ENCODE results near the gene IVD.

IVD gene

DNA sequence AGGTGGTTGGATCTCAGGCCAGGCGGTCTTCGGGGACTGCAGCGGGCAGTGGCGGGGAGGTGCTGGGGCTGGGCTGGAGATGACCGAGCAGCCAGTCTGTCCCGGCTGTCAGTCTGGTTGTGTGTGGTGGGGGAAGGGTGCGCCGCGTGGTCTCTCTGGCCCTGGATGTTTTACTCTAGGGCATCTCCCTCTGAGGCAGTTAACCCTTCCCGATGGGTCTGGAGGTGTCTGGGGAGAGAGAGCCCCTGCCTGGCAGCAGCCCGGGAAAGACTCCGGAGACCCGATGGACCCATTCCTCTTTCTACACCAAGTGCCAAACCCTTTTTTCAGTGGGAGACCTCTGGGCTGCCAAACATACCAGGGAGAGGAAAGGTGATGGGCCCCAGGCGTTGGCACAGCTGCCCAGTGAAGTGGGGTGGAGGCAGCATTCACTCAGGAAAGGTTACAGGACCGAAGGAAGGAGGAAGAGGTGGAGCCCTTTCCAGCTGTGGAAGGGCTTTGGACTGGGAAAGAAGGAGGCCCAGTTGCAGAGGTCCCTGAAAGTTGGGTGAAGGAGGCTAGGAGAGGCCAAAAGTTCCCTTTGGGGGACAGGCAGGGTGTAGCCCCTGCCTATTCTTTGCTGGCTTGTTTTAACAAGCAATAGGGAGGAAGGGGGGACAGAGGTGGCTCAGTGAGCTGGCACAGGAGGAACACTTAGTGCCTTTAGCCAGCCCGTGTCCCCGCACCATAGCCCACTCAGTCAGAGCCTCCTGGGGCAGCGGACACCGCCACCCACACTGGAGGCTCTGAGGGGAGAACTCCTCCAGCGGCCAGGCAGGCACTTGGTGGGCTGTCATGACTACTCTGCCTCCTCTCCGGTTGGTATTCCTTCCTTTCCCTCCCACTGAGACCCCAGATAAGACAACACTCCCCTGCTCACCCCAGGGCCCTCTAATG is 32.4 kb downstream of the IVD start:
- no peaks in the 10 kb centered on the region for H3K9me3 Mint-ChIP-seq
- H3K36me3 Mint-ChIP-seq: no peaks in the 10 kb centered on the region
- H3K4me1 Mint-ChIP-seq: peaks cover 40% of the 10 kb centered on the region
- H3K27me3 Mint-ChIP-seq: peaks cover 10% of the 10 kb centered on the region
- no peak overlapping the region for H3K4me3 Mint-ChIP-seq
- peak overlapping the region; percentile 76 for H3K27ac Mint-ChIP-seq

DNA sequence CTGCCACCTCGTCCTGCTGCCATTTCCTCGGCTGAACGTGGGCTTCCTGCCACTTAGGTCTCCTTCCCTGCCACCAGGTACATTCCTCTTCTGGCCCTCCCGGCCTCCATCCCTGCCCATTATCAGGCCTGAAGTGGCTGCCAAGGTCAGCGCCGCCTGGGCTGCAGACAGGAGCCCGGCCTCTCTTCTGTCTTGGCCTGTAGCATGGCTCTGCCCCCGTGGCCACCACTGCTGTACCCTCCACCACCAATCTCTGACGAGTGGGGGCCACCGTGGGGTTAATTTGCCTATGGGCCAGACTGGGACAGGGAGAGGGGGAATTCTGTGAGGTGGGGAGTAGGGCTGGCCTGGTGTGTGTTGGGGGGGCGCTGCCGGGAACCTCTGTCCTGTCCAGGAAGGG is 33.1 kb downstream of the IVD start:
- no peaks in the 10 kb centered on the region for H3K9me3 Mint-ChIP-seq
- no peak overlapping the region for H3K4me3 Mint-ChIP-seq
- H3K4me1 Mint-ChIP-seq: peaks cover 47% of the 10 kb centered on the region
- no peaks in the 10 kb centered on the region for H3K36me3 Mint-ChIP-seq
- no peak overlapping the region for H3K27ac Mint-ChIP-seq
- peaks cover 10% of the 10 kb centered on the region for H3K27me3 Mint-ChIP-seq

DNA sequence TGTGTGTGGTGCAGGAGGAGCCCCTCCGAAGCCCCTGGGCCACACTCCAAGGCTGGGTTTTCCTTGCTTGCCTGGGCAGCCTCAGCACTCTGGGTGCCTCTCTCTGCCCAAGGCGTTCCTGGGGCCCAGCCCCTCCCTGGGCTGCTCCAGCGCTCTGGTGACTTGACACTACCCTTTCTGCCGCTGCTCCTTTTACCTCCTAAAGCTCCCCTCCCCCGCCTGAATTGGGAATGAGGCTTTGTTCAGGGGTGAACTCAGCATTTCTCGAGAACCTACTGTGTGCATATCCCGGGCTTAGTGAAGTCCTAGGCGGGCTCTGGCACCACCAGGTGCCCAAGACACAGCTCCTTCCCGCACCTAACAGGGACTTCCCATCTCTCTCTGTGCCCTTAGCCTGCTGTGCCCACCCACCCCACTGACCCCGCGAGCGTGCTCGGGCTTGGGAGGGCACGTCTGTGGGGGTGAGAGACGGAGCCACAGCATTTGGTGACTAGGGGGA is 33.9 kb downstream of the IVD start:
- no peak overlapping the region for H3K27ac Mint-ChIP-seq
- peak overlapping the region; percentile 94 for H3K4me3 Mint-ChIP-seq
- H3K4me1 Mint-ChIP-seq: peaks cover 55% of the 10 kb centered on the region
- H3K27me3 Mint-ChIP-seq: peaks cover 10% of the 10 kb centered on the region
- H3K9me3 Mint-ChIP-seq: no peaks in the 10 kb centered on the region
- H3K36me3 Mint-ChIP-seq: no peaks in the 10 kb centered on the region

DNA sequence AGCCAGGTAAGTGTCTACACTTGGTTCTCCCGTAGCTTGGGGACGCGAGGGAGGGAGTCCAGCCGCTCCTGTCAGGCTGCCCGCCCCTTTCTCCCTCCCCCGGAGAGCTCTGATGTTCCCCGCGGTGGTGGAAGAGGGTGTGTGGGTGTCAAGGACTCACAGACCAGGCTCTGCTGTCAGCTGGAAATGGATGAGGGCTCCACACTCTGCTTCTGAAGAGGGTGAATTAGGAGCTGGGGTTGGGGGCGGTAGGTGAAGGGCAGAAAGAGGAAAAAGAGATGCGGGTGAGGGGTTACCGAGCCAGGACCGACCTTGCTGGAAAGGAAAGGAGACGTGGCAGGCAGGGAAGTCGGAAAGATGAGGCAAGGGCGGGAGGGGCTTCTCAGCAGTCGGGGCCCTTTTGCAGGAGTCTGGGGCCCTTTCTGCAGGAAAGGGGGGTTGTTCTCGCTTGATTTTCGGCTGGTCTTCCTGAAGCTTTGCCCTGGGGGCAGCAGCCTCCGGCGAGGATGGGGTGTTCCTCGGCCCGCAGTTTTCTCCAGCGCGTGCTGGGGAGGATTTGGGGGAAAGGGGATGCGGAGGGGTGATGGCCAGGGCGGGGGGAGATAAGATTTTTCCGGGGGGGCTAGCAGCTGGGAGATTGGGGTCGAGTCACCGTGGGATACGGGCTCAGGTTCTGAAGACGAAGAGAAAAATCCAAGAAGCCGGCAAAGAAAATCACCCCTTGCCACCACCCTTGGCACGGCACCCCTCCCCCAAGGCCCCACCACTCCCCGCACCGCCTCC is 34.6 kb downstream of the IVD start:
- peaks cover 10% of the 10 kb centered on the region for H3K27me3 Mint-ChIP-seq
- H3K36me3 Mint-ChIP-seq: no peaks in the 10 kb centered on the region
- H3K4me1 Mint-ChIP-seq: peaks cover 61% of the 10 kb centered on the region
- no peaks in the 10 kb centered on the region for H3K9me3 Mint-ChIP-seq
- H3K4me3 Mint-ChIP-seq: peak overlapping the region; percentile 94
- H3K27ac Mint-ChIP-seq: peak overlapping the region; percentile 94

DNA sequence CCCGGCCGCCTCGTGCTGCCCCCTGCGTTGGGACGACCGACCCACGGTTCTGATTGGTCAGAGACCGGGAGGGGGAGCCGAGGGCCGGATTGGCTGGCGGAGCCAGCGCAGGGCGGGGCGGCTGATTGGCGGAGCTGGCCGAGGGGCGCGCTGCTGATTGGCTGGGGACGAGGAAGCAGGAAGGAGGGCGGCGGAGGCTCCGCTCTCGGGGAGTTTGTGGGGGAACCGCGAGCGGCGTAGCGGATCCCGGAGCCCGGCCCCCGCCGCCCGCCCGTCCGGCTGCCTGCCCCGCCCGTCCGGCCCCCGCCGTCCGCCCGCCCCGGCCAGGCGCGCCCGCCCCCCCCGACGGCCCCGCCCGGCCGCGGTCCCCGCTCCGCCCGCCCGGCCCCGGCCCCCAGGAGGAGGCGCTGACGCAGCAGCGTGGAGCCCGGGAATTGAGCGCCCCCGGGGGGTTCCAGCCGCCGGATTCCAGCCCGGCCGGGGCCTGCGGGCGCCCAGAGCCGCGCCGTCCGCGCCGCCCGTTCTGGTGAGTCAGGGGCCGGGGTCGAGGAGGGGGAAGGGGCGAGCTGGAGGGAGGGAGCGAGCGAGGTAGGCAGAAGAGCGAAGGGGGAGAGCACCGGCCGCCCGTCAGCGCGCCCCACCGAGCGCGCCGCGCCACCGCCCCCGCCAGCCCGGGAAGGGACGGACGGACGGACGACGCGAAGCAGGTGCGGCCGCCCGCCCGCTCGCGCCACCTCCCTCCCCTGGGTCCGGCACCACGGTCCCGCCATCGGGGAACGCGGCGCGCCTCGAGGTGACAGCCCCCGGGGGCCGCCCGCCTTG is 35.4 kb downstream of the IVD start, which contains the start of gene BAHD1:
Gene BAHD1, plus strand, starts transcription at position 211 of the 822 bp plus-strand sequence. CDS start 17,512 bp downstream, outside the sequence.
- H3K4me3 Mint-ChIP-seq: peak within 1 kb of the TSS; percentile 94
- peak within 1 kb of the TSS; percentile 94 for H3K27ac Mint-ChIP-seq
- peaks cover 63% of the 10 kb centered on the region for H3K4me1 Mint-ChIP-seq

DNA sequence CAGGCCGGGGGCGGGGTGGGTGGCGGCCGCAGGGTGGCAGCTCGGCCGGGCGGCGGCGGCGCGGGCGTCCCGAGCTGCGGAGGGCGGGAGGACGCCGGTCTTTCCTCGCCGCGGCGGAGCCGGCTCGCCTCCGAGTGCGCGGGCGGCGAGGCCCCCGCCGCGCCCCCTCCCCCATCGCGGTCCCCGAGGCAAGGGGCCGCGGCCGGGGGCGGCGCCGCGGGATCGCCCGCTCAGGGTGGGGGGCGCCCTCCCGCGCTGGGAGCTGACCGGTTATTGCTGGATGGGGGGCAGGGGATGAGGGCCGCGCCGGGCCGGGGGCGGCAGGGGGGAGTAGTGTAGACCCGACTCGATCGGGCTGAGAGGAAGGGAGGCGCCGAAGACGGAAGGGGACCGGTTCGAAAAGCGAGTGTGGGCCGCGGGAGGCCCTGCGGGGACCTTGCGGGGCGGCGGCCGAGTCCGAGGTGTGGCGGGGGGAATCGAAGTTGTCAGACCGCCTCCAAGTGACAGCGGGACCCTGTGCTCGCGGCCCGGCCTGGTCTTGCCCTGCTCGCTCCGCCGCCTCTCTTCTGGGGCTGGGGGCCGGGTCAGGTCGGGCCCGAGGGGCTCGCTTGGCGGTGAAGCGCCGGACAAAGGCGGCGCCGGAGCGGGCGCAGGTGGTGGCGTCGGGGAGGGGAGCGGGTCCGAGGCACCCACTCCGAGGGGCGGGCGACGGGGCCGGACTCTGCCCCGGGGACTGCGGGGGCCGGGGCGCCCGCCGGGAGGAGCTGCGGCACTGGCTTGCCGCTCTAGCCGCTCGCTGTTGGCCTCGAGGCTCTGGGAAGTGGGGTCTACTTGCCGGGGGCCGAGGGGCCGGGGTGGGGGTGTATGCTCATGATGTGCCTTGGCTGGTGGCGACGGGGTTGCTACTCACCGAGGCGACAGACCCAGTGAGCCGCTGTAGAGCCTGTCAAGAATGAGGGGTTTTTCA is 36.3 kb downstream of the IVD start:
- H3K27me3 Mint-ChIP-seq: peaks cover 8% of the 10 kb centered on the region

More for the DNA sequence above, 35.4 kb downstream of the IVD start, which contains the start of gene BAHD1:
- H3K27me3 Mint-ChIP-seq: peaks cover 8% of the 10 kb centered on the region
- H3K9me3 Mint-ChIP-seq: no peaks in the 10 kb centered on the region
- no peaks in the 10 kb centered on the region for H3K36me3 Mint-ChIP-seq

DNA sequence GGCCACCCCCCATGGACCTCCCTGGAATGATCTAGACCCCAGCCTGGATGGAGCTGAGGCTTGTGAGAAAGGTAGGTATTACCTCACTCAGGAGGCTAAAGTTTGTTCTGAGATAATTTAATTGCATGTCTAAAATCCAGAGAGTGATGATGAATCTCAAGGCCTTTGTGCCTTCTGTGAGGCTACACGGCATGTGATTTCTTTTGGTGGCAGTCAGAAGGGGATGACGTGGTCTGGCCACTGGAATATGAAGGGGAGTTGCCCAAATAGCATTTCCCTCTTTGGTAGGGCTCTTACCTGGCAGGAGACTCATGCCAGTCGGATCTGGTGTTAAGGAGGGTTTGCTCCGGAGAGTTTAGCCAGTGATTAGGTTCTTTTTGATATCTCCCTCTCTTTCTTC is 37.7 kb downstream of the IVD start:
- no peak overlapping the region for H3K27ac Mint-ChIP-seq
- H3K4me3 Mint-ChIP-seq: peak overlapping the region; percentile 88
- H3K4me1 Mint-ChIP-seq: peaks cover 58% of the 10 kb centered on the region
- no peaks in the 10 kb centered on the region for H3K9me3 Mint-ChIP-seq
- H3K27me3 Mint-ChIP-seq: peaks cover 6% of the 10 kb centered on the region
- no peaks in the 10 kb centered on the region for H3K36me3 Mint-ChIP-seq

More for the DNA sequence above, 36.3 kb downstream of the IVD start:
- Mint-ChIP-seq H3K27ac (peak overlapping the region; percentile 81), H3K9me3 (no peaks in the 10 kb centered on the region), H3K4me1 (peaks cover 59% of the 10 kb centered on the region), H3K4me3 (peak overlapping the region; percentile 88), H3K36me3 (no peaks in the 10 kb centered on the region)

DNA sequence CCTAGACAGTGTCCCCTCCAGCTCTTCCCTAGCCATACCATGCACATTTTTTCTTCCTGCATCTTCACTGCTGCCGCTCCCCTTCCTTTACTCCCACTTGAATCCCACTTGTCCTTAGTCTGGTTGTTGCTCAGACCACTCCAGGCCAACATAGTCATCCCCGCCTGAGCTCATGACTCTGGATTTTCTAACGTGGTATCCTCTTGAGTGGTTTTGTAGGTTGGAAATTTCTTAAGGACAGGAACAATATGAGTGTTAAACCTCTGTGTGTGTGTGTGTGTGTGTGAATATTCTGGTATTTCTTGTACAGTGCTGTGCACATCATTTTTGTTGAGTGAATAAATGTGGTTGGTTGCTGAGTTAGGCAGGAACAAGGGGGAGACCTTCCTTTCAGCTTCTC is 38.3 kb downstream of the IVD start:
- Mint-ChIP-seq H3K4me3 (peak overlapping the region; percentile 88), H3K27ac (peak overlapping the region; percentile 30), H3K27me3 (peaks cover 3% of the 10 kb centered on the region), H3K4me1 (peaks cover 61% of the 10 kb centered on the region), H3K36me3 (no peaks in the 10 kb centered on the region), H3K9me3 (no peaks in the 10 kb centered on the region)

DNA sequence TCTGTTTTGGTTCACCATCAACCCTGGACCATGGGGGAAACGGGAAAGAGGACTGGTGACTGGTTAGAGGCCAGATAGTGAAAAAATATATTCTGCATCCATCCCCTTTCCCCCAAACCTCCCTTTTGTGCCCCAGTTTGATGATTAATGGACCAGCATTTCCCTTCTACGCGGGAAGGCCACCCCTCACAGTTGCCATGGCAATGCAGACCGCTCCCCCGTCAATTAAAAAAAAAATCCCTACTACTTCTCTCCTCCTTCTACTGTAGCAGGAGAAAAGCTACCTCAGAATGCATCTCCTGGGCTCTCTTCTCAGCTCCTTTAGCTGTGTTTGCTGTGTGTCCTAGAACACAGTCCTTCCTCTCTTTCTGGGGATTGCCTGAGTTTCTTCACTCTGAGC is 39.1 kb downstream of the IVD start:
- H3K27me3 Mint-ChIP-seq: peaks cover 2% of the 10 kb centered on the region
- H3K4me3 Mint-ChIP-seq: no peak overlapping the region
- peak overlapping the region; percentile 83 for H3K27ac Mint-ChIP-seq
- peaks cover 68% of the 10 kb centered on the region for H3K4me1 Mint-ChIP-seq
- no peaks in the 10 kb centered on the region for H3K9me3 Mint-ChIP-seq
- peaks cover 3% of the 10 kb centered on the region for H3K36me3 Mint-ChIP-seq

DNA sequence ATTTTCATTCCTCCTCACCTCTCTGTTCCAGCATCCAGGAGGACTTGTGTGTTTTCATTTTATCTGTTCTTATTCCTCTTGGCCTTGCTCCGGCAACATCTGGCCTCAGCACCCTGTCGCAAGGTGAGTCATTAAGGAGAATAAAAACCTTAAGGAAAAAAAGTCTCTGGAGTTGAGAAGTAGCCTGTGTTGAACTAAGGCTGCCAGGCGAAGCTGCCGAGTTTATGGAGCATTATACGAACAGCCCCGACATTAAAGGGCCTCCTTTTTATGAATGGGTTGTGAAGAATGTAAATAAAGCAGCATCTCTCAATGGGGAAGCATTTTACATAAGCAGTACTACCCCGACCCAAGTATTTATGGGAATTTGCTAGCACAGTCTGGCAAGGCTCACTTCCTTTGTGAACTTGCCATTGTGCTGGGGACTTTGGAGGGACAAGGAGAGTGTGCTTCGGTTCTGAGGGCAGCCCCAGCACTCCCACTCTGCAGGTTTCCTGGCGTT is 39.9 kb downstream of the IVD start:
- no peak overlapping the region for H3K4me3 Mint-ChIP-seq

DNA sequence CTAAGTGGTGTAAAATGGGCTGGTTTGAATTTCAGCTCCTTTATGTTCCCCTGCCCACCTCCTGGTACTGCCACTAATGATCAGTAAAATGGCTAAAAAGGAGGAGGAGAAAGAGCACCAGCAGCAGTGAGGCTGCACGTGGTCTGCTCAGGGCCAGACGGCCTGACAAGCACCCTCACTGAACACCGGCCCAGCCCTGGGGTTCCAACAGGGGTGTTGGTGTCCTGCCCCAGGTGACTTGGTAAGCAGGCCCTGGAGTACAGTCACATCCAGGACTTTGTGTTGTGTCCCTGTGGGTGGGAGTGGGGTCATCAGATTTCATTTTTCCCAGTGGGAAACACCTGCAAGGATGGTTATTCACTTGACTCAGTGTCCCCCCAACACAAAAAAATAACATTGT is 40.5 kb downstream of the IVD start:
- no peaks in the 10 kb centered on the region for H3K27me3 Mint-ChIP-seq
- H3K9me3 Mint-ChIP-seq: no peaks in the 10 kb centered on the region
- H3K4me3 Mint-ChIP-seq: no peak overlapping the region
- H3K27ac Mint-ChIP-seq: no peak overlapping the region
- peaks cover 77% of the 10 kb centered on the region for H3K4me1 Mint-ChIP-seq
- peaks cover 3% of the 10 kb centered on the region for H3K36me3 Mint-ChIP-seq

More for the DNA sequence above, 39.9 kb downstream of the IVD start:
- H3K9me3 Mint-ChIP-seq: no peaks in the 10 kb centered on the region
- H3K27me3 Mint-ChIP-seq: no peaks in the 10 kb centered on the region
- H3K4me1 Mint-ChIP-seq: peaks cover 70% of the 10 kb centered on the region
- H3K27ac Mint-ChIP-seq: no peak overlapping the region
- H3K36me3 Mint-ChIP-seq: peaks cover 3% of the 10 kb centered on the region

DNA sequence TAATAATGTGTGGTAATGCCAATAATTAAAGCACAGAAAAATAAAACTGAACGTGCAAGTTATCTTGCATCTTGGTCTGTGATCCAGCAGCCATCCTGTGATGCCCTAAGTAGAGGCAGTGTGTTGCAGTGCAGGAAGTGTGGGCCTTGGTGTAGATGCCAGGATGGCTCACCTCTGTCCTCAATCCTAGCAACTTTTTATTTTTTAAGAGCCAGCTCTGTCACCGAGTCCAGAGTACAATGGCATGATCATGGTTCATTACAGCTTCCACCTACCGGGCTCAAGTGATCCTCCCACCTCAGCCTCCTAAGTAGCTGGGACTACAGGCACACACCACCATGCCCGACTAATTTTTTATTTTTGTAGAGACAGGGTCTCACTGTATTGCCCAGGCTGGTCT is 42.8 kb downstream of the IVD start:
- Mint-ChIP-seq H3K27me3 (no peaks in the 10 kb centered on the region), H3K4me1 (peaks cover 88% of the 10 kb centered on the region), H3K27ac (no peak overlapping the region), H3K9me3 (no peaks in the 10 kb centered on the region), H3K4me3 (no peak overlapping the region), H3K36me3 (peaks cover 3% of the 10 kb centered on the region)

DNA sequence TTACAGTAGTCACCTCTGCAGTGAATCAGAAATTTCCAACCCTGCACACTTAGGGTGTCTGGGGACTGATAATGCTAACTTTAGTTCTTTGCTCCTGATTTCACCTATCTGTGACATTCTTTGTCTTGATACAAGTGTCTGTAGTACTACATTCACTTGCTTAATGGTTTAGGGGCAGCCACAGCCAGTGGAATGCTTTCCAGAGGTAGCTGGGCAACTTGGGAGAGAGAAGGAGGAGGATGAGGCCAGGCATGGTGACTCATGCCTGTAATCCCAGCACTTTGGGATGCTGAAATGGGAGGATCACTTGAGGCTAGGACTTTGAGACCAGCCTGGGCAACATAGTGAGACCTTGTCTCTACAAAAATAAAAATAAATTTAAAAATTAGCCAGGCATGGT is 43.7 kb downstream of the IVD start:
- H3K9me3 Mint-ChIP-seq: no peaks in the 10 kb centered on the region
- peaks cover 88% of the 10 kb centered on the region for H3K4me1 Mint-ChIP-seq
- H3K27me3 Mint-ChIP-seq: no peaks in the 10 kb centered on the region
- no peak overlapping the region for H3K4me3 Mint-ChIP-seq
- peak overlapping the region; percentile 56 for H3K27ac Mint-ChIP-seq
- H3K36me3 Mint-ChIP-seq: peaks cover 3% of the 10 kb centered on the region

DNA sequence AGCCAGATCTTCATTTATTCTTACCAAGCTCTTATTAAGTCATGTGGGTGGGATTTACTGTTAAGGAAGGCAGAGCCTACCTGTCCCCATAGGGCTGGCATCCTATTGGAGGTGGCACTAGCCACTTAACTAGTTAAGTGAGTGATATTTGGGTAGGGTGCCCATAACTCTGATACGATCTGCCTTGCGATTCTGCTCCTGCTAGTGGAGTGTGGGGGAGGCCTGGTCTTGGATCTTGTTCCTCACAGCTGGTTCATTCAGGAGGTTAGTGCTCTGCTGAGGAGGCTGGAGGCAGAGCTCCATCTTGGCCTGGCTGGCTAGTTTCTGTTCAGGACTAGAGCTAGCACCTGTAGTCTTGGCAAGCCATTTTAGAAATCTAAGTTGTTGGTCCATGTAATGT is 44.5 kb downstream of the IVD start:
- Mint-ChIP-seq H3K27me3 (no peaks in the 10 kb centered on the region), H3K4me1 (peaks cover 88% of the 10 kb centered on the region), H3K36me3 (peaks cover 3% of the 10 kb centered on the region), H3K4me3 (no peak overlapping the region), H3K27ac (peak overlapping the region; percentile 2), H3K9me3 (no peaks in the 10 kb centered on the region)
